CD4-positive, alpha-beta T cell treated with Interleukin-17A for 4 hours (primary cell): Measurements from ENCODE around the gene KRTAP10-6.
"Not testable (repeated sequence)": the region's sequence is repeated elsewhere in the genome, so short reads cannot be mapped to it uniquely, and the experiment has no call there.

ENCODE experiments used
- DNase-seq: peaks from one replicate; pipeline ENCODE4 v3.0.0-alpha.2; 2020; ENCODE audit warnings: mixed read lengths

KRTAP10-6 gene

DNA sequence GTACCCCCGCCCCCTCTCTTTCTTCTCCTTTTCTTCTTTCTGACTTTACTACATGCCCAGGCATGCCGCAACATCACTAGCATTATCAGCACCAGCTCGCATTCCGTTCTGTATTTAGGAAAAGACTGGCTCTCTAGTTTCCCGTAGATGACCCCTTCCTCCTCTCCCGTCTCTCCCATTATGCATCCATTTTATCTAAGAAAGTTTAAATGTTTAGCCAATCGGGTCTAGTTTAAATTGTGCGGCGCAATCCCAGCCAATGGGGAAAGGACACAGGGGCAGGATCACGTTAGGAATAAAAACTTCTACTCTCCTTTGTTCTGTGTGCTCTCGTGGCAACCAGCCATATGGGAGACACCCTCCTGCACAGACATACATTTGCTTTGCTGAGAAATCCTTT lies 5.8 kb upstream of the KRTAP10-6 start:
- DNase-seq: no peak

DNA sequence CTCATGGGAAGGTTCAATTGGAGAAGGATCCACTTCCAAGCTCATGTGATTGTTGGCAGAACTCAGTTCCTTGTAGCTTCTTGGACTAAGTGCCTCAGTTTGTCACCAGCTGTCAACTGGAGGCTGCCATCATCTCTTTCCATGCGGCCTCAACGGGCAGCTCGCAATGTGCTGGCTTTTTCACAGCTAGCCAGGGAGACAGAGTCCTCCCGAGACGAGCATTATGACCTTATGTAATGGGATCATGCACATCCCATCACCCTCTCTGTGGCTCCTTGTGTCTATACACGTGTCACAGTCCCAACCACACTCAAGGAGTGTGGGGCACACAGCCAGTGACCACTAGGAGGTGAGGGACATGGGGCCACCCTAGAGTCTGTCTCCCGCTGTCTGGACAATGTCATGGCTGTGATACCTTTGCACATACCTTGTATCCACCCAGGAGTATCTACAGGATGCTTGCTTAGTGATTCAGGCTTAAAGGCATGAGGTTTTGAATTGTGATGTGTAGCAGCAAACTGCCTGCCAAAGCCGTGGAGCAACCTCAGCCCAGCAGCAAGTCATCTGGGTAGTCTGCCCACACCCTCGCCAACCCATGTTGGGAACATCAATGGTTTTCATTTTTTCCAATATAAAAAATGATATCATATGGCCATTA lies 3.9 kb upstream of the KRTAP10-6 start:
- DNase-seq: no peak

- no peak for DNase-seq
Measured at GRCh38 chr21:44595524-44595923, 3.2 kb upstream of the KRTAP10-6 start.

GRCh38 chr21:44594406-44594916 lies 2.2 kb upstream of the KRTAP10-6 start:
- no peak for DNase-seq

DNA sequence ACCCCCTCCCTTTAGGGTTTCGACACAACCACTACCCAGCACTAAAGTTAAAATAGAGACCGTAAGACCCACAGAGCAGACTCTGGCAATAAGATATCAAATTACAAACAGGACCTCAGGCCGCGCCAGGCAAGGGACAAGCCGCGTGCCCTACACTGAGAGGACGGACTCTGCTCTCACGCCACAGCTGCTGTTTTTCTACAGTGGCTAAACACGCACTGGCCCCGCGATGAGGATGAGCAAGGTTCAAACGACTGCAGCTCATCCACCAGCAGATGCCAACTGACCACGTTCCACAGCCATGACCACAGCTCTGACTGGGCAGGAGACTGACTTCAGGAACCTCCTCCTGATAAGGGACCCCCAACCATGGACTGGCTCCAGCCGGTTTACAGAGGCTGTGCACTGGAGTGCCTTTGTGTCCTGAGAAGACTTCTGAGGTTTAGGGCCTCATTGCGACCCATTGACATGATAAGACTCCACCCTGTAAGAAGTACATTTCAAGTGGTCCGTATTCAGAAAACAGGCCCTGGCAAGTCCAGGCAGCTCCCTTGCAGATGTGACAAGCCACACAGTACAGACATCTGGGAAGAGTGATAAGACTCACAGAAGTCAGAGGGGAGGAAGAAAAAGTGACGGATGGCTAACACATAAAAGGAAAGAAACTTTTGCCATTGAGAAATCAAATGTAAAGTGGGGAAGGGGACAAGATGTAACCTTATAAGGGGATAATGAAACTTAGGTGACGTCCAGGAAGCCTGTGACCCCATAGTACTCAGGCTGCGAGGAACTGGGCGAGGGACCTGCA lies 1.5 kb upstream of the KRTAP10-6 start:
- no peak for DNase-seq

DNA sequence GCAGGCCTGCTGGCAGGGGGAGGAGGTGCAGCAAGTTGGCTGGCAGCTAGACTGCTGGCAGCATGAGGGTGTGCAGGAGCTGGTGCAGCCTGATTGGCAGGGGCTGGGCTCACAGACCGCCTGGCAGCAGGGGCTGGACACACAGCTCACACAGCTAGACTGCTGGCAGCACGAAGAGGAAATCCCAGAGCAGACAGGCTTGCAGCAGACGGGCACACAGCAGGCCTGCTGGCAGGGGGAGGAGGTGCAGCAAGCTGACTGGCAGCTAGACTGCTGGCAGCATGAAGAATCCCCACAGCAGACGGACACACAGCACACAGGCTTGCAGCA lies 539 bp downstream of the KRTAP10-6 start:
- not testable (repeated sequence) for DNase-seq

GRCh38 chr21:44590897-44591800 lies 1.2 kb downstream of the KRTAP10-6 start:
- DNase-seq: not testable (repeated sequence)

DNA sequence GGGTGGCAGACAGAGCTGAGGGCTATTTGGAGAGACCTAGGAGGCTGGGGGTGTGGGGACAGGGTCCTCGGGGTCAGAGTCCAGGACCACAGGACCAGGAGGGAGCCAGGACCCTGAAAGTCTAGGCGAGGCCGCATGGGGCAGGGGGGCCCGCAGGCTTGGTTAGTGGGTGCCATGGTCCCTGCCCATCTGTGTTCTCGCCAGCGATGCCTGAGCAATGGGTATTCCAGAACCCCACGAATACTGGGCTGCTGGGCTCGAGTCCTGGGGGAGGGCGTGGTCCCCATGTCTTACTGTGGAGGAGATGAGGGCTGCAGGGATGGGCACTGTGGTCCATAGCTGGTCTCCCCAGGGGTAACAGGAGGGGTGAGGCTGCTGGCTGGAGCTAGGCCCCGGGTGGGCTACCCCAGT lies 2.0 kb downstream of the KRTAP10-6 start:
- no peak for DNase-seq

DNA sequence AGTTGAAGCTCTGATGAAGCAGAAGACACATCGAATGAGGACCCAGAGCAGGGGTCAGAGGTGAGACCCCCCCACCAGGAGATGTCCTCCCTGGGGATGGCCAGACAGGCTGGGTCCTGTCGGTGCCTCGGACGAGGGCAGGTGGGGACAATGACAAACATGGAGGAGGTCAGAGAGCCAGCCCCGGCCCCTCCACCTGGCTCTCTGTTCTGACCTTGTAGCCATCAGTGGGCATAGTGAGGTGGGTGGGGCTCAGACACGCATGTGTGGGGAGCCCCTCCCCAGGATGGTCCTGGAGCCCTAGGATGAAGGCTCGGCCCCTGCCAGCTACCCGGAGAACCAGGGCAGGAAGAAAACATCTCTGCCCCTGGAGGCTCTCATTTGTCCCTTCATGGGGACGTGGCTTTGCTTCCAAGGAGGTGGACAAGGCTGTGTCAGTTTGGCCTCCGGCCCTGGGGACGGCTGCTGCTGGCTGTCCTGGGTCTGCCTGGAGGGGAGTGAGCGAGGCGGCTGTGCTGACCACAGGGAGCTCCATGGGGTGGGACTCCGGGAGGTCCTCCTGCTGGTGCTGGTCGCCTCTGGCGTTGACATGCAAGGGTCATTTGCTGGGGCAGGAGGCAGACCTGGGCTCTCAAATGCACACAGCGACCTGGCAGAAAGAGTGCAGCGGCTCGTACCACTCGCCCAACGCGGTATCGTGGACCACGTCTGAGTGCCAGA lies 2.6 kb downstream of the KRTAP10-6 start:
- no peak for DNase-seq

GRCh38 chr21:44589094-44589493 lies 3.2 kb downstream of the KRTAP10-6 start:
- DNase-seq: no peak

DNA sequence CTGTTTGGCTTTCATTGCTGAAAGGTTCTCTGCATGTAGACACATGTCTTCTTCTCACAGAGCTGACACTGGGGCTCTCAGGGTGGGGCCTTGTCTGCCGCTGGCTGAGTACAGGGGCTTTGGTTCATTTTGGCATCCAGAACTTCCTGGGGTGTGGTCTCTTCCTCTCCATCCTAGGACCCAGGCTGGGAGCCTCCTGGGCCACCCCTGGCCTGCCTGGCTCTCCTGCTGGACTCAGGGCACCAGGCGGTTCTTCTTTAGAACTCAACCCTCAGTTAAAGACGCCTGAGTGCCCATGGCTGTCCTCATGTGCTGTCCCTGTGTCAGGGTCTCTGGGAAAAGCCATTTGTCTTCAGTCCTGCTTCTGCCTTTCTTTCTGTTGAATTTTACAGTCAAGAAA lies 6.4 kb downstream of the KRTAP10-6 start:
- no peak for DNase-seq

DNA sequence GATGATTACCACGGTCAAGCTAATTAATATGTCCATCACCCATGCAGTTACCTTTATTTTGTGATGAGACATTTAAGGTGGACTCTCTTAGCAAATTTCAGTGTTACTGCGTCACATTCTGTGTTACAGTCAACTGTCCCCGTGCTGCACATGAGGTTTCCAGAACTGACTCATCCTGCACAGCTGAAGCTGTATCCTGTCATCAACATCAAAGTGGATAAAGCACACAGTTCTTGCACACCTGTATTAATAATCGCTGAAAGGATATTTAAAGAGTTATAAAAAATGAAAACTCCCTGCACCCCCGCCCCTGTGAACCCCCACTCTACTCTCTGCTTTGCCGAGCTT lies 8.5 kb downstream of the KRTAP10-6 start:
- peak; percentile 18 for DNase-seq

DNA sequence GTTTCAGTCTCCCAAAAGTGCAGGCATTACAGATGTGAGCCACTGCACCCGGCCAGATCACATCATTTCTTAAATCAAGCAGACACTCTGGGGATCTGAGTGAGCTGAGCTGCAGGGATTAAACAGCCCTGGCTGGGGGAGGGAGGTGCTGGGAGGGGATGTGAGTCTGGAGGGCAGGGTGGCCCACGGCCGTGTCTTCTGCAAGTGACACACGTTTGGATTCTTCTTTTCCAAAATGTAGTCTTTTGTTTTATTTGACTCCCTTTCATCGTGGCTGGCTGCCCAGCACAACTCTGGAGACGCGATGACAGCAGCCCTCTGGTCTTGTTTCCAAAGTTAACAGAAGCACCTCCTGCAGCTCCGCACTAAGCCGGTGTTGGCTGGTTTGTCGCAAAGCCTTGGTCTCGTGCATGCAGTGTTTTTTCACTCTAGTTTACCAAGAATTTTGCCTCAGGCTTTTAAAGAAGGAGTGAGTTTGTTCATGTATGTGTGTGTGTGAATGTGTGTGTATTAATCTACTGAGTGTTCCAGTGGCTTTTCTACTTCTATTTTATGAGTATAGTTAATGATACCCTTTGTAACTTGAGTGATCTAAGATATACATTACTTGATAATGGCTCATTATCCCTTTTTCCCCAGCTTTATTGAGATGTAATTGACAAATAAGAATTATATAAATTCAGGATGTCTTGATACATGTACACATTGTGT lies 9.1 kb downstream of the KRTAP10-6 start:
- no peak for DNase-seq

GRCh38 chr21:44582055-44582454 lies 10.2 kb downstream of the KRTAP10-6 start:
- DNase-seq: no peak

GRCh38 chr21:44581158-44581557 lies 11.1 kb downstream of the KRTAP10-6 start:
- DNase-seq: no peak

DNA sequence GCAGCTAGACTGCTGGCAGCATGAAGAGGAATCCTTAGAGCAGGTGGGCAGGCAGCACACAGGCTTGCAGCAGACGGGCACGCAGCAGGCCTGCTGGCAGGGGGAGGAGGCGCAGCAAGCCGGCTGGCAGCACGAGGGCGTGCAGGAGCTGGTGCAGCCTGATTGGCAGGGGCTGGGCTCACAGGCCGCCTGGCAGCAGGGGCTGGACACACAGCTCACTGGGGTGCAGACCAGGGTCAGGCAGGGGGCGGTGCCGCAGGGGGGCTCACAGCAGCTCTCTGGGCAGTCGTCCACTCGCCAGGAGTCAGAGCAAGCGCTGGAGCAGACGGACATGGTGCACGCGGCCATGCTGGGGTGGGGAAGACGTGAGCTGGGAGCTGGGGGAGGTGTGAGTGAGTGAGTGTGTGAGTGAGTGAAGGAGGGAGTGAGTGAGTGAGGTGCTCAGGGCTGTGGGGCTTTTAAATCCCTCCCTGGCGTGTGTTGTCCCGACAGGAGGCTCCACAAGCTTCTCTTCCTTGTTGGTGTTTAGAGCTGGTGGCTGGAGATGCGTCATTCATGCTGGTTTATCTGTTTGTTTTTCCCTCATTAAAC lies 12.0 kb downstream of the KRTAP10-6 start, which contains the start of gene KRTAP10-5:
Gene KRTAP10-5 (minus strand): TSS at position 374 of the 591 bp plus-strand sequence. CDS start 26 bp downstream, at position 348.
- DNase-seq: not testable (repeated sequence)

DNA sequence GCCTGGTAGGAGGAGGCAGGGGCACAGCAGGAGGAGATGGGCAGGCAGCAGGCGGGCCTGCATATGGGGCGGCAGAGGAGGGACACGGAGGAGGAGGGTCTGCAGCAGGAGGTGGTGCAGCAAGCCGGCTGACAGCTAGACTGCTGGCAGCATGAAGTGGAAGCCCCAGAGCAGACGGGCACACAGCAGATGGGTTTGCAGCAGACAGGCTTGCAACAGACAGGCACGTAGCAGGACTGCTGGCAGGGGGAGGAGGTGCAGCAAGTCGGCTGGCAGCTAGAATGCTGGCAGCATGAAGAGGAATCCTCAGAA lies 12.5 kb downstream of the KRTAP10-6 start:
- DNase-seq: no peak

- no peak for DNase-seq
Measured at GRCh38 chr21:44579056-44579832, 13.1 kb downstream of the KRTAP10-6 start.

DNA sequence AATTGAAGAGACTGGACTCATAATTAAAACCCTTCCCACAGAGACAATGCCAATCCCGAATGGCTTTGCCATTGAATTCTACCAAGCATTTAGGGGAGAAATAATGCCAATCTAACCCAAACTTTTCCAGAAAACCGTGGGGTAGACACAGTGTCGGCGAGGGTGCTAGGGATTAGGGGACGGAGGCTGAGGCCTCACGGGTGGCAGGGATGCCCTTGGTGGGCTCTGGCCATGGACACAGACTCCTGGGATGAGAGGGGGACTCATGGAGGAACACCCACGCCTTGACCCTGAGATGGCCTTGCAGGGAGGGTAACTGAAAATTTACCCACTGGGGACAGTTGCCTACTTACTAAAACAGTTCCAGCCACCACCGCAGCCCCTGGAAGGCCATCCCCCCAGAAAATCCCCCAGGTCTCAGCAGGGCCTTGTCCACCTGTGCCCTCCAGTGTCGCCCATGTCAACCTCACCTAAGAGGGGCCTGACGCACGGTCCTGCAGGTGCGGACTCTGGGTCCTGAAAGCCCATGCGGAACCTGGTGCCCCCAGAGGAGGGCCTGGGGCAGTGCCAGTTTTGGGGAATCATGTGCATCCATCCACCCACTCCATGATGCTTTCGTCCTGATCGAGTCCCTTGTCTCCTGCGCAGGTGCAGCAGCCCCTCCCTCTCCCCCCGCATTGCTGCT lies 13.8 kb downstream of the KRTAP10-6 start:
- no peak for DNase-seq

DNA sequence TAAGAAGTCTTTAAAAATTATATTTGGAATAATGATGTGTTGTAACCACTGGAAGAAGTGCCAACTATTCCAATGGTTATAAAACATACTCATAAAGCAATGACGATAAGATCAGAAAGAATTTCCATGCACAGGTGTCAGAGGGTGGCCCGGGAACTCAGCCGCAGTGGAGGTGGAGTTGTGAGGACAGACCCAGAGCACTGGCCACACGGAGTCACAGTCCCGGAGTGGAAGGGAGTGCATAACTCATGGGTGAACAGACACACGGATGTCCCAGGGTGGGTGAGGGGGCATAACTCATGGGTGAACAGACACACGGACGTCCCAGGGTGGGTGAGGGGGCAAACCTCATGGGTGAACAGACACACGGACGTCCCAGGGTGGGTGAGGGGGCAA lies 16.3 kb downstream of the KRTAP10-6 start:
- no peak for DNase-seq
